ENCODE results near the gene TRIM17.

GRCh38 chr1:228366062-228366865 lies 50.4 kb downstream of the TRIM17 start:
- TF ChIP-seq, protein P1, sequence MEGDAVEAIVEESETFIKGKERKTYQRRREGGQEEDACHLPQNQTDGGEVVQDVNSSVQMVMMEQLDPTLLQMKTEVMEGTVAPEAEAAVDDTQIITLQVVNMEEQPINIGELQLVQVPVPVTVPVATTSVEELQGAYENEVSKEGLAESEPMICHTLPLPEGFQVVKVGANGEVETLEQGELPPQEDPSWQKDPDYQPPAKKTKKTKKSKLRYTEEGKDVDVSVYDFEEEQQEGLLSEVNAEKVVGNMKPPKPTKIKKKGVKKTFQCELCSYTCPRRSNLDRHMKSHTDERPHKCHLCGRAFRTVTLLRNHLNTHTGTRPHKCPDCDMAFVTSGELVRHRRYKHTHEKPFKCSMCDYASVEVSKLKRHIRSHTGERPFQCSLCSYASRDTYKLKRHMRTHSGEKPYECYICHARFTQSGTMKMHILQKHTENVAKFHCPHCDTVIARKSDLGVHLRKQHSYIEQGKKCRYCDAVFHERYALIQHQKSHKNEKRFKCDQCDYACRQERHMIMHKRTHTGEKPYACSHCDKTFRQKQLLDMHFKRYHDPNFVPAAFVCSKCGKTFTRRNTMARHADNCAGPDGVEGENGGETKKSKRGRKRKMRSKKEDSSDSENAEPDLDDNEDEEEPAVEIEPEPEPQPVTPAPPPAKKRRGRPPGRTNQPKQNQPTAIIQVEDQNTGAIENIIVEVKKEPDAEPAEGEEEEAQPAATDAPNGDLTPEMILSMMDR (optimal IDR thresholded peaks at IDR 0.05 in 1 of 3, IDR thresholded peaks at IDR 0.05 in 1 of 3, conservative IDR thresholded peaks at IDR 0.05 in 1 of 3; ENCODE audit: extremely low read depth in 1 of 3, insufficient read depth in 2 of 3, low read length in 3 of 3) = no peak
- no peak for TF ChIP-seq EZH2 (IDR thresholded peaks at IDR 0.05; ENCODE audit: low read length)
